HG02763 (cell line): ENCODE measurements around the gene FADS6.
"Not testable (repeated sequence)": the region's sequence is repeated elsewhere in the genome, so short reads cannot be mapped to it uniquely, and the experiment has no call there.

Experiments
- ATAC-seq: cut with Tn5 transposase; IDR thresholded peaks from one replicate; pipeline ENCODE4 v1.9.1; 2021; ENCODE audit warnings: mild to moderate bottlenecking, moderate library complexity; ENCODE audit not compliant: unreplicated experiment

The FADS6 gene

DNA sequence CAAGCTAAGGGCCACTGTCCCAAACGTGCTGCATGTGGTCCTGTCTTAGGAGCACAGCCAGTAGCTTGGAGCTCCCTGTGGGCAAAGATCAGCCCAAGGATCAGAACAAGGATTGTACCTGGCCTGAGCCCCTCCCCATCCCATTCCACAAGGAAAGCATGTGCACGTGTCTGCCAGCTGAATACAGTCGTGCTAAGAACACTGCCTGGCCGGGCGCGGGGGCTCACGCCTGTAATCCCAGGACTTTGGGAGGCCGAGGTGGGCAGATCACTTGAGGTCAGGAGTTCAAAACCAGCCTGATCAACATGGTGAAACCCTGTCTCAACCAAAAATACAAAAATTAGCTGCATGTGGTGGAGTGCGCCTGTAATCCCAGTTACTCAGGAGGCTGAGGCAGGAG, 23.4 kb downstream of the FADS6 start:
- ATAC-seq: not testable (repeated sequence)

DNA sequence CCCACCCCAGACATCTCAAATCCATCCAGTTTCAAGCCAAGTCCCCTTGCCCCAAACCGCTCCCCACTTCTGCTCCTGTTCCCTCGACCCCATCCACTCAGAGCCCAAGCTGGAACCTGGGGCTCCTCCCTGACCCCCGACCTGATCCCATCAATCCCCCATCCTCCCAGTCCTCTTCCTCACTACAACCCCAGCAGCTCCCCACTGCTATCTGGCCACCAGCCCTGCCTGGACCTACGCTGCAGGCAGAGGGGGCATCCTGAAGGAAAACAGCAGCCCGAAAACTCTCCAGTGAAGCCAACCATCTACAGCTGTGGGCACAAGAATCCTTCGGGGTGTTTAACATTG, 24.6 kb downstream of the FADS6 start:
- ATAC-seq: no peak

GRCh38 chr17:74868251-74868907, 25.1 kb downstream of the FADS6 start:
- ATAC-seq: no peak

GRCh38 chr17:74866198-74866835, 27.1 kb downstream of the FADS6 start:
- no peak for ATAC-seq

GRCh38 chr17:74865504-74866197, 27.8 kb downstream of the FADS6 start:
- no peak for ATAC-seq

- no peak for ATAC-seq
Observed at GRCh38 chr17:74864866-74865395, 28.5 kb downstream of the FADS6 start.

DNA sequence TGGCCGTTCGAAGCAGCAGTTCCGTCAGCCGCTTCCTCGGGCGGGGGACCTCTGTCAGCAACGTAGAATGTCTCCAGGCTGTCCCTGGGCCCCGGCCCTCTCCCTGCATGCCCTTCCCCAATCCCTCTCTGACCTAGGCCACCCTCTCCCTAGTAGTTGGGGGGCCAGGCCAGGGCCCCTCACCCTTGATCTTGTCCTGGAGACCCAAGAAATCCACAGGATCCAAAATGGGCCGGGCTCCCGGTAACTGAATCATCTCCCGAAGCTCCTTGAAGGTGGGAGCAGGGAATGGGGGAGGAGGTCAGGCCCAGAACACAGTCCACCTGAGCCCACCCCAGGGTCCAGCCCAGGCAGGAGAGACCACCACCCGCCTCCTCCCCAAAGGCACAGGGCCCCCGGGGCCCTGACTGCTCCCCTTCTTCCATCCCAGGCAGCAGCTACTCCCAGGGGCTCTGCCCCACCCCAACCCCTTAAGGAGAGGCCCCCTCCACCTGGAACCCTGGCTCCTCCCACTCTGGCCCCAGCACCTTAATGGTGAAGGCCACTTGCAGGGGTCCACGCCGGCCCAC, 29.1 kb downstream of the FADS6 start:
- no peak for ATAC-seq

DNA sequence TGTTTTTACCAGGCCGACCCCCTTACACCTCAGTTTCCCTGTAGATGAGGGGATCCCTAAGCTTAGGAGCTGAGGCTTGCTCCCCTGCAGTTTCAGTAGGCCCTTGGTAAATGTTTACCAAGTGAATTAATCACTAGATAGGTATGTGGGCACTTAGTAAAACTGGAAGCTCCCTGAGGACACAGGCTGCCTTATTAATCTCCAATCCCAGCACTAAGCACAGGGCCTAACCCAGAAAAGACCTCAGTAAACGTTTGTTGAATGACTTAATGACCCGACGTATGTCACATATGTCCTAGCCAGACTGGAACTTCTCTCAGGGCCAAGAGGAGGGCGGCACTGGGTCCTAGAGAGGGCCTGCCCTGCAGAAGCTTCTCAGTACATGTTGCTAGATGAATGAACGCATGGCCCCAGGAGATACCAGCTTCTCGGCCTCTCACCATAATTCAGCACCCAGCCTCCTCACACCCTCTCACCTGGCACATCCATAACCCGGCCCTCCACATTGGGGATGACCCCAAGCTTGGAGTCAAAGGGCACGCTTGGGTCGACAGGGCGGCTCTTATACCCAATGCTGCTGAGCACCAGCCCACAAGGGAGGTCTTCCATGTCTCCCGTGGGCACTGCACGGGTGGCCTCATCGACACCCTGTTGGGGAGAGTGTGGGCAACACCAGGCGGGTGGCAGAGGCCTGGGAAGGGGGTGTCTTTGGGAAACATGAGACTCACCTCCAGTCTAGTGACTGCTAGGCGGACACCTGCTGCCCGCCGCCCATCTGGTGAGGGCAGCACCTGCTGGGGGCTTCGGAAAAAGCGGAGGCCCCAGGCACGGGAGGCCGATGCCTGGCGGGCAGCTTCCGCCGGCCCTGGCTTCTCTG, 29.8 kb downstream of the FADS6 start:
- ATAC-seq: no peak

DNA sequence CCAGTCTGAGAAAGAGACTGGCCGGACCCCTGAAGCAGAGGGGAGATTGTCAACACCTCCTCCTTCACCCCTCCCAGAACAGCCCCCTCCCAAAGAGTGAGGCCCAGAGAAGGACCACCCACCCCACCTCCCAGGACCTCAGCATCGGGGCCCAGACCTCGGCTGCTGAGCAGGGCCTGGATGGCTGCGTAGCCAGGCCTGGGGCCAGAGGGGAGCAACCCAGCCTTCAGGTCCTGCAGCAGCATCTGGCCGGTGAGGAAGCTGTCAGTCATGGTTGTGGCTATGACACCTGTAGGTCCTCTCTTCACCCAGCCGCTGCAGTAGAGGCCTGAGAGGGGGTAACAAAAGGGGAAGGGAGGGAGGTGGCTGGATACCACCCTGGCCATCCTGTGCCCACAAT, 30.5 kb downstream of the FADS6 start:
- no peak for ATAC-seq

DNA sequence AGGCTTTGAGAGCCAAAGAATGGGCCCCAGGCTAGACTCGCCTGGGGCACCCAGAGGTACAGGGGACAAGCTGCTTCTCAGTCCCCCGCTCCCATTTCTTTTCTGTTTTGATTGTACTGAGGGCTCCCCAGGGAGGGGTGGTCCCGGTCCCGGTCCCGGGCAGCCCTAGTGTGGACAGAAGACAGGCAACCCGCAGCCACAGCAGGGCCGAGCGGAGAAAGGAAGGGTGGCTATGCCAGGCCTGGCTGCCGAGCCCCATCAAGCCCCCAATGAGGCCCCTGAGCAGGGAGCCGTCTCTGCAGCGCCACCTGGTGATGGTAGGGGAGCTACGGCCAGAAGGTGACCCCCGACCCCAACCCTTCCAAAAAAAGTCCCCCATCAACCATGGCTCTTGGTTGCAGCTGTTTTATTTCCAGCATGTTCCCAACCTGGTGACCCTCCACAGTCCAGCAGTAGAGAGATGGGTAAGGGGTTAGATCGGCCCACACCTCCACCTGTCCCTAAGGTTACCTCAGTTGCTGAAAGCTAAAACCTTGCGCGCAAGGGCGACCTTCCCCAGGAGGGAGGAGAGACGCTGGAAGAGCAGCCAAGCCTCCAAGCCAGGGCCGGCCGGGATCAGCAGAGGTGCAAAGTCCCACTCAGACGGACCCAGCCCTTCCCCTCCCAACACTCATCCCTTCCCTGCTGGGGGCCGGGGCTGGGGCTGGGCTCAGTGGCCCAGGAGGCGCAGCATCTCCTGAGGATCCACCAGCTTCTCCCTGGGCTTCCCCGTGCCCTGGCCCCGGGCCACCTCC, 31.1 kb downstream of the FADS6 start:
- no peak for ATAC-seq

DNA sequence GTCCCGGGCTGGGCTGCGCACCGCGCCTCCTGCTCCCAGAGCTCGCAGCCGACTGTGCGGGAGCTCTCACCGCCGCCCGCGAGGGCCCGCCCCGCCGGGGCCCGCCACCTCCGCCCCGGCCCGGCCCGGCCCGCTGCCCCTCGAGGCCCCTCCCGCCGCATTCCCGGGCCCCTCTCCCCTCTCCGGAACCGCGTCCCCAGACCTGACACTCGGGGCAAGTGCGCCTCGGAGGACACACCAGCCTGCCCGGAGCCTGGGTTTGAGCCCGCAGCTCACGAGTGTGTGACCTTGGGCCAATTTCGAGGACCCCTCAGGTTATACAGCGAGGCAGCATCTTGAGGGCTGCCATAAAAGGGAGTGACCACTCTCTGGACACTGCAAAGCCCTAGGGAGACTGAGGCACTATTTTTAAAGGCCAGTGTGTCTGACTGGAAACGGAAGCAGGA, 31.7 kb downstream of the FADS6 start:
- ATAC-seq: no peak

DNA sequence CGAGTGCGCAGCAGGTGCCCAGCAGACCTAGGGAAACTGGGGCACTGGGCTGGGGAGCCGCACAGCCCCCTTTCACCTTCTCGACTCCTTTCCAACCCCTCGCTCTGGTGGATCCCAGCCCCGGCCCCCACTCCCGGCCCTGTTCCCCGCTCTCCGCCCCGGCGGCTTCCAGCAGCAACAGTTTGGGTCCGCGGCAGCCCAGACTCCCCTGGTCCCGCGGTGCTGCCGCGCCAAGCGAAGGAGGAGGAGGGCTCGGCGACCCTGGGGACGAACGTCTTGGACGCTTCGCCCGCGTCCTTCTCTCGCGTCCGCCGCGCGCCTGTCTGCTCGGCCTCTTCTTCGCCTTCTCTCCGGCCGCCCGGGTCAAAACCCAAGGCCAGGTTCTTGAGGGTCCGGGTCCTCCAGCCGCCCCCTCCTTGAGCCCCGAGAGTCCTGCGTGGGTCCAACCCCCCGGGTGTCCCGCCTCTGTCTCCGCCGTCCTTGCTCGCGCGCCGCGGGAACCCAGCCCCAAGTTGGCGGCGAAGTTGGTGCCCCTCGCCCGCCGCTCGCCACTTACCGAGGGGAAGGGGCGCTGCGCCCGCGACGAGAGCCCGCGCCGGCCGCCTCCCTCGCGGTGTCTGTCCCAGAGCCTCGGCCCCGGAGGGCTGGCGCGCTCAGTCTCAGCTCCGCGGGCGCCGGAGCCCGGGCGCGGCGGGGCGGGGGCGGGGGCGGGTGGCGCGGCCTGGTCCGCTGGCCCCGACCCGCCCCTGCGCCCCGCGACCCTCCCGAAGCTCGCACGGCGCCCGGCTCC, 32.4 kb downstream of the FADS6 start:
- ATAC-seq: no peak

DNA sequence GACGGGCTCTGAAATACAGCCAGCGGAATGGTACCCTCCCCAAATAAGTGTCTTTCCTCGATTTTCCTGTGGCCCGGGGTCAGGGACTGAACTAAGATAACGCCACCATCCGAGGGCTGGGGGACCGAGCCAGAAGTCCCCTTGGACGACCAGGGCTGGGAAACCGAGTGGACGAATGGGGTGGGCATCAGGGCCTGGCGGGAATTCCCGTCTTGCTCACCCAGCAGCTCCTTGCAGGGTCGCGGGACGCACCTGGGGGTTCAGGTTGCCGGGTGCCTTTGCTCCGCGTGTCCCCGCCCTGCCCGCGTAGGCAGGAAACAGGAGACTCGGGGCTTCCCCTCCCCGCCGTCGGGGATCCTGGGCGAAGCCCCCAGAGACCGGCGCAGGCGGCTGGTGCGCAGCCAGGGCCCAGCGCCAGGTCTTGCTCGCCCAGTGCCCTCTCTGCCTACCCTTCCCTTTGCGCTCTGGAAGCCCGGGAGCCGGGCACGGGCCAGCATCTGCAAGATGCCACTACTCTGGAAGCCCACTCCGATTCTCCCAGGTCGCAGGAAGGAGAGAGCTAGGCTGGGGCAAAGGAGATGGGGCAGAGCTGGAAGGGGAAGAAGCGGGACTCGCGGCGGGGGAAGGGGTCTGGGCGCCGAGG, 33.1 kb downstream of the FADS6 start:
- ATAC-seq: no peak

- ATAC-seq: no peak
Observed at GRCh38 chr17:74859459-74860228, 33.8 kb downstream of the FADS6 start, which contains the start of gene GRIN2C. Gene GRIN2C, minus strand, starts transcription at chr17:74859885. Its CDS starts 4,793 bp downstream, at chr17:74855092.

- no peak for ATAC-seq
Observed at GRCh38 chr17:74858672-74859458, 34.6 kb downstream of the FADS6 start.

DNA sequence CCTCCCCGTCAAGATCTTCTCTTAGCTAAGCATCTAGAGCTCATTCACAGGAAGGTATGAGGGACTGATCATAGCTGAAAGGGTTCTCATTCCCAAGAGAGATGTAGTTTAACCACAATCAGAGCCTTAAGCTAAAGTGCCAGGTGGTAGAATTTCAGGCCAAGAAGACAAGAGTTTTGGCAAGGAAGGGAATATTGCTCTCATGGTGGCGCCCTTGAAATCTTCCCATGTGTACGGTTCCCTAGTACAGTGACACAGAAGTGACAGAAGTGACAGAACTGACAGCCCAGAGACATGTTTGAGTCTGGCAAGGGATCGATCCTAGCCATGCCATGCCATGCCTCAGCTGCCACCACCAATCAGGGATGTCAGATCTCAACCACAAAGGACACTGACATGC, 36.2 kb downstream of the FADS6 start:
- no peak for ATAC-seq

GRCh38 chr17:74856112-74856511, 37.3 kb downstream of the FADS6 start:
- no peak for ATAC-seq
